GM12865 (cell line): Measurements from ENCODE around the gene SNX18.

ENCODE experiments used
- DNase-seq: peaks from one replicate; pipeline ENCODE4 v3.0.0; 2010; ENCODE audit warnings: low read depth
- H3K4me3 ChIP-seq: 2 replicates; pipeline ENCODE4 v1.5.1; 2011; ENCODE audit warnings: mild to moderate bottlenecking, low read depth, low read length, control low read depth
- TF ChIP-seq, protein P1 (sequence below): IDR thresholded peaks from 2 replicates; pipeline ENCODE4 v1.5.1; 2011; ENCODE audit warnings: low read length, control low read depth, low read depth, inconsistent platforms; ENCODE audit not compliant: insufficient read depth; ENCODE audit errors: missing control alignments

SNX18 gene

DNA sequence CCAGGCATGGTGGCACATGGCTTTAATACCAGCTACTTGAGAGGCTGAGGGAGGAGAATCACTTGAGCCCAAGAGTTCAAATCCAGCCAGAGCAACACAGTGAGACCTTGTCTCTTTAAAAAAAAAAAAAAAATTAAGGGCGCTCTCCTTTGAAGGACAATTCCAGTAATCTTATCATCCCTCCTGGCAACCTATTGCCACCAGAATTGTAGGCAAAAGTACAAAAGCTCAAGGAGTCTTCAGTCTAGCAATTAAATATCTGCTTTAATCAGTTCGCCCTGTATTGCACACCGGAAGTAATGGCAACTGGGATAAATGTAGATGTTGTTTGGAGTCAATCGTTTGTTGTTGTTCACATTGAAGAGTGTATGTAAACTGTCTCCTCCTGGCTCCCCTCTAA lies 7.7 kb downstream of the SNX18 start:
- no peak overlapping the region for H3K4me3 ChIP-seq
- DNase-seq: no peak
- TF ChIP-seq, protein P1, sequence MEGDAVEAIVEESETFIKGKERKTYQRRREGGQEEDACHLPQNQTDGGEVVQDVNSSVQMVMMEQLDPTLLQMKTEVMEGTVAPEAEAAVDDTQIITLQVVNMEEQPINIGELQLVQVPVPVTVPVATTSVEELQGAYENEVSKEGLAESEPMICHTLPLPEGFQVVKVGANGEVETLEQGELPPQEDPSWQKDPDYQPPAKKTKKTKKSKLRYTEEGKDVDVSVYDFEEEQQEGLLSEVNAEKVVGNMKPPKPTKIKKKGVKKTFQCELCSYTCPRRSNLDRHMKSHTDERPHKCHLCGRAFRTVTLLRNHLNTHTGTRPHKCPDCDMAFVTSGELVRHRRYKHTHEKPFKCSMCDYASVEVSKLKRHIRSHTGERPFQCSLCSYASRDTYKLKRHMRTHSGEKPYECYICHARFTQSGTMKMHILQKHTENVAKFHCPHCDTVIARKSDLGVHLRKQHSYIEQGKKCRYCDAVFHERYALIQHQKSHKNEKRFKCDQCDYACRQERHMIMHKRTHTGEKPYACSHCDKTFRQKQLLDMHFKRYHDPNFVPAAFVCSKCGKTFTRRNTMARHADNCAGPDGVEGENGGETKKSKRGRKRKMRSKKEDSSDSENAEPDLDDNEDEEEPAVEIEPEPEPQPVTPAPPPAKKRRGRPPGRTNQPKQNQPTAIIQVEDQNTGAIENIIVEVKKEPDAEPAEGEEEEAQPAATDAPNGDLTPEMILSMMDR: no peak

DNA sequence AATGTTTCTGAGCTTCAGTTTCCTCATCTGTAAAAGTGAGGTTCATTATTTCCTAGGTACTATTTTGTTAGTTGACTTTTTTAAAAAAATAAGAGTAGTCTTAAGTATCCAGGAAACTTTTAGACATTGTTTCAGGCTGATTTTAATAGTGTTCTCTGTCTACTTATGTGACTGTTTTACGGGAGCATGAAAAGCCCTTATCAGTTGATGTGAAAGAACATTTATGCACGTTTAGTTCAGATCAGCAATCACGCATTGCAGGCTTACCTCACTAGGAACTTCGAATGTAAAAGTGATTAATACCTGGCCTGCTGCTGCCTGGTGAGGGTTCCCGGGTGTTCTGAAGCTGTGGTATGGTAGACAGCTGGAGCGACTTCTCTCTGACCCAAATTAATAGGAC lies 8.1 kb downstream of the SNX18 start:
- no peak overlapping the region for H3K4me3 ChIP-seq
- TF ChIP-seq, protein P1: no peak
- DNase-seq: no peak

DNA sequence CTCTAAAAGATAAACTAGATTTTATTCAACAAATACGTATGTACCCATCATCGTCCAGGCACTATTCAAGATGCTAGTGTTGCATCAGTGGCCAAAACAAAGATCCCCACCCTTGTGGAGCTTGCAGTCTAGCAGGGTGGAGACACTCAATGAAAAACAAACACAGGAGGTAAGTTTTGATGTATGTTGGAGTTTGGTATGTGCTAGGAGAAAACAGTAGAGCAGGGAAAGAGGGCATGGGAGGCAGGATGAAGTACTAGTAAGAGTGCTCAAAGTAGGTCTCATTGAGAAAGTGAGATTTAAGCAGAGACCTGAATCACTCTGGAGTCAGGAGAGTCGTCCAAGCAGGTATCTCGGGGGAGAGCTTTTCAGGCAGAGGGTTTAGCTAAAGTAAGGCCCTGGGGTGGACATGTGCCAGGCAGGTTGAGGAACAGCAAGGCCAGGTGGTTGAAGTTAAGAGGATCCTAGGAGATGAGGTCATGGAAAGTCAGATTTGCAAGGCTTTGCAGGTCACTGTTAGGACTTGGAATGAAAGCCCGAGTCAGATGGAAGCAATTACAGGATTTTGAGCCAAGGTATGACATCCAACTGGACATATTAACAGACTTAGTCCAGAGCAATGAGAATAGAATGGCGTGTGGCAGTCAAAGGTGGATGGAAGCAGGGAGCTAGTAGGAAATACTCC lies 9.2 kb downstream of the SNX18 start:
- no peak for DNase-seq
- TF ChIP-seq, protein P1: no peak
- H3K4me3 ChIP-seq: no peak overlapping the region

GRCh38 chr5:54528633-54529209 lies 11.2 kb downstream of the SNX18 start:
- H3K4me3 ChIP-seq: no peak overlapping the region
- TF ChIP-seq, protein P1: no peak
- DNase-seq: no peak

DNA sequence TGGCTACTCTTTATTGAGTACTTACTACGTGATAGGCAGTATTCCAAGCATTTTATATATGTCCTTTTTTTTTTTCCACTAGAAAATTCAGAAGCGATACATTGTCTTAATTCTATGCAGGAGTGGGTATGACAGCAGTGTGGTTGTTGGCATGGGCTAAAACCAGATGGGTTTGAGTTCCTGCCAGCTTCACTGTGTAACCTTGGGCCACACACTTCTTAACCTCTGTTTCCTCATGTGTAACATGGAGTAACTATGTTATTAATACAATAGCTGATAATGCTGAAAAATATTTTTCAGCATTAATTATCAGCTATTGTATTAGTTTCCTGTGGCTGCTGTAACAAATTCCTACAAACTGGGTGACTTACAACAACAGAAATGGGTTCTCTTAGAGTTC lies 12.0 kb downstream of the SNX18 start:
- TF ChIP-seq, protein P1: no peak
- no peak overlapping the region for H3K4me3 ChIP-seq
- DNase-seq: no peak

DNA sequence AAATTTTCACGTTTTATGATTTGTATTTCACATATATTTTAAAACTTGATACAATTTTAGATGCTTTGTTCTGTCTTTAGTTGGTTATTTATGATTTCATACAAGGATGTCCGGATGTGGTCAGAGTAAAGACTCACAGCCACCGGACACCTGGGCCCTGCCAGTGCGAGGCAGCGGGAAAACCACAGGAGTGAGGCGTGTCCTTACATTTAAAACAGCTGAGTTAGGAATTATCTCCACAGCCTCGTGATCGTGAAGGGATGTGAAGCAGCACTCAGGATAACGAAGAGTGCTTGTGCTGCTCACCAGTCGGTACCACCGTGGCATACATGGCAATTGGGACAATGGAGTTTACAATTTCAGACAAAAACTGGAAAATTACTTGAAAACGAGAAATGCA lies 14.0 kb downstream of the SNX18 start:
- DNase-seq: no peak
- TF ChIP-seq, protein P1: no peak
- H3K4me3 ChIP-seq: no peak overlapping the region
